ENCODE measurements around the gene PPCDC.

The PPCDC gene

DNA sequence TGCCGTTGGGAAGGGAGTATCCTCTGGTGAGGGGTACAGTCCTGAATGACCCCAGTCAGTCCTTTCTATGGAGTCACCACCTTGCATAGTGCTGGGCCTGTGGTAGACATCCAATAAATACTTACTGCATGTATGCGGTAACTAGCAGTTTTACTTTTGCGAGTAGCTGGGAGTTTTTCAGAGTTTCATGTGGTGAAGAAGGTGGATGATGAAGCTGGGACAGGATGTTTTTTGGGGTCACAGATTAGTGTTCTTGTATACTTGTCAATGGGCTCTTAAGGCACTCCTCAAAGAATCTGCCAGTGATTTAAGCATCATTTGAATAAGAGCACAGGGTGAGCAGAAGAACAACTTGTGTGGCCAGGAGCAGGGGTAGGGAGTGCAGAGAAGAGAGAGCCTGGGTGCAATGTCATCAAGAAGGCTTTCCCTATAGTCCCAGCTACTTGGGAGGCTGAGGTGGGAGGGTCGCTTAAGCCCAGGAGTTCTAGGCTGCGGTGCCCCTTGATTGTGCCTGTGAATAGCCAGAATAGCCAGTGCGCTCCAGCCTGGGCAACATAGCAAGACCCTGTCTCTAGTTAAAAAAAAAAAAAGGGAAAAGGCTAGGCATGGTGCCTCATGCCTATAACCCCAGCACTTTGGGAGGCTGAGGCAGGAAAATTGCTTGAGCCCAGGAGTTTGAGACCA, 22.1 kb downstream of the PPCDC start:
- no peak for DNase-seq

- no peak for DNase-seq
Observed at GRCh38 chr15:75048394-75048793, 25.0 kb downstream of the PPCDC start.

- no peak for DNase-seq
Observed at GRCh38 chr15:75049392-75049791, 26.0 kb downstream of the PPCDC start.

DNA sequence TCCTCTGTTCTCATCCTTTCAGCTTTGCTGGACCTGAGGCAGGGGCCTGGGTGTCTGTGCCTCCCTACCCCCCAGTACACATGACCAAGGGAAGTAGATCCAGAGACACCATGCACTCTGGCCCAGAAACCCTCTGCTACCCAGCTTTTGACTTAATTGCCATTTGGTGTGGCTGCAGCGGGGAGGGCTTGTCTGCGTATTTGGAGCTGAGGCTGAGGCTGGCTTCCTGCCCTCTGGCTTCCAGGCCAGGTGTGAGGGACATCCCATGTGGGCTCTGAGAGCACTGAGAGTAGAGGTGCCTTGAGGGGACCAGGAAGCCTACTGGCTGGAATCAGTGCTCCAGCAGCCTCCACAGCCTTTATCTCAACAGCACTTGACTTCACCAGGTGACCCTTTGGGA, 26.9 kb downstream of the PPCDC start:
- no peak for DNase-seq

GRCh38 chr15:75051191-75051608, 27.8 kb downstream of the PPCDC start:
- no peak for DNase-seq

- DNase-seq = no peak
Observed at GRCh38 chr15:75051711-75052110, 28.3 kb downstream of the PPCDC start.

- DNase-seq = no peak
Observed at GRCh38 chr15:75052972-75053747, 29.8 kb downstream of the PPCDC start.

DNA sequence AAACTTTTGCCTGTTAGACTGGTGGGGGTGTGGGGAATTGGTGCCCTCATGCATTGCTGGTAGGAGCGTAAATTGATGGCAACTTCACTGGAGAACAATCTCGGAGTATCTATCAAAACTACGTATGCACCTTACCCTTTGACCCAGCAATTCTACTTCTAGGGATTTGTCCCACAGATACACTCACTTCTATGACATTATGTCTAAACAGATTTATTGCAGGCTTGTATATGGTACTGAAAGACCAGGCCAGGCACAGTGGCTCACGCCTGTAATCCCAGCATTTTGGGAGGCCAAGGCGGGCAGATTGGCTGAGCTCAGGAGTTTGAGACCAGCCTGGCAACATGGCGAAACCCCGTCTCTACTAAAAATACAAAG, 30.3 kb downstream of the PPCDC start:
- no peak for DNase-seq

DNA sequence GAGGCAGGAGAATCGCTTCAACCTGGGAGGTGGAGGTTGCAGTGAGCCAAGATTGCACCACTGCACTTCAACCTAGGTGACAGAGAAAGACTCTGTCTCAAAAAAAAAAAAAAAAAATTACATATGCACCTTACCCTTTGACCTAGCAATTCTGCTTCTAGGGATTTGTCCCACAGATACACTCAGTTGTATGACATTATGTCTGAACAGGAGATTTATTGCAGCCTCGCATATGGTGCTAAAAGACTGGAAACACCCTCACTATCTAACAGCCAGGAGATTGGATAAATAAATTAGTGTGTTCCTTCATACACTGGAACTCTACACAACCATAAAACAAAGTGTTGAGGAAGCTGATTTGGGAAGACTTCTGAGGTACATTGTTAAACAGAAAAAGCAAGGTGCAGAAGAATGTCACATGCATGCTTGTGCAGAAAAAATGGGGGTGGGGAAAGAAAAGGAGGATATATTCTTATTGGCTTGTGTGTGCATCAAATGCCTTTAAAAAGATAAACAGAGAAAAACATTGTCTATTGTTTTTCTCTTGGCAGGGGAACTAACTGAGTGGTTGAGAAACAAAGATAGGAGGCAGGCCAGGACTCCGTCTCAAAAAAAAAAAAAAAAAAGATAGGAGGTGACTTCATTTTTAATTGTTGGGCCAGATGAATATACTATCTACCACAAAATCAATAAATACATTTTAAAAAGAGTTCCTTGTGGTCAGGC, 30.9 kb downstream of the PPCDC start:
- DNase-seq = no peak

- no peak for DNase-seq
Observed at GRCh38 chr15:75056036-75056435, 32.6 kb downstream of the PPCDC start.

DNA sequence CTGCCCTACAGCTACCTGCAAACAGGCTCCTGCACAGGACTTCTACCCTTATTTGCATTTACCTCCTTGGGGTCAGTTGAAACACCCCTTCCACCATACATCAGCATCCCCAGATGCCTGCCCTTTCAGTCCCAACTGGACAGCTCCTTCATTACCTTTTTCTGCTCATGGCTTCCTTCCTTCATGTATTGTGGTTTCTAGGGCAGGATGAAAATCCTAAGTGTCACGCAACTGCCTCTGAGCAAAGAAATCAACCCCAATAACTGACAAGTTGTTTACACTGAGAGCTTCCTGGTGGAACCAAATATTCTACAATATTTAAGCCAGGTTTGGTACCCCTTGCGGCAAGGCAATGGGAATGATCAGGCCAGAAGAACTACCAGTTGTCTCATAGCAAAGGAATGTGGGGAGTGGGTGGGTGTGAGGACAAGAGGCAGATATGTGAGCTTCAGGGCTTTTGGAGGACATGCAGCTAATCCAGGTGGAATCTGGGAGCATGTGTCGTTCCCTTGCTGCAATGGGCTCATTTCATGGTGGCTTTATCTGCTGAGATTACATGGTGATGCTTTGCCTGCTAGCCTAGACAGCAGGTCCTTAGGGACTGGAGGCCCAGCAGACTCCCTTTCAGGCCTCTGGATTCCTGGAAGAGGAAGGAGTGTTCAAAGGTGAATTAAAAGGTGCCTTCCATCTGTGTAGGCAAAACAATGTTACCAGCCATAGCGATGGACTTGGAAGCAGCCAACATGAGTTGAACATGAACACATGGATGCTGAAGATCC, 34.9 kb downstream of the PPCDC start:
- no peak for DNase-seq

DNA sequence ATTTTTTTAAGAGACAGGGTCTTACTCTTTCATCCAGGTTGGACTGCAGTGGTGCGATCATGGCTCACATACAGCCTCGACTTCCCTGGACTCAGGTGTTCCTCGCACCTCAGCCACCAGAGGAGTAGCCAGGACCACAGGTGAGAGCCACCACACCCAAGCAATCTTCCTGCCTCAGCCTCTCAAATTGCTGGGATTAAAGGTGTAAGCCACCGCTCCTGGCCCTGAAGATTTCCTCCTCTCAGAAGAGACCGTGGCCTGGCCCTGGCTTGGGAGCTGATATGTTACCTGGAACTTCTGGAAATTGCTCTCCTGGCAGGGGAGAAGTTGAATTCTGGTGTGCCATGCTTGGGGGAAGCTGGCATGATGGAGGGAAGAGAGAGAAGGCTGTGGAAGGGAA, 36.2 kb downstream of the PPCDC start:
- DNase-seq = no peak

- no peak for DNase-seq
Observed at GRCh38 chr15:75061272-75061671, 37.9 kb downstream of the PPCDC start.

GRCh38 chr15:75062706-75063105, 39.3 kb downstream of the PPCDC start:
- no peak for DNase-seq

DNA sequence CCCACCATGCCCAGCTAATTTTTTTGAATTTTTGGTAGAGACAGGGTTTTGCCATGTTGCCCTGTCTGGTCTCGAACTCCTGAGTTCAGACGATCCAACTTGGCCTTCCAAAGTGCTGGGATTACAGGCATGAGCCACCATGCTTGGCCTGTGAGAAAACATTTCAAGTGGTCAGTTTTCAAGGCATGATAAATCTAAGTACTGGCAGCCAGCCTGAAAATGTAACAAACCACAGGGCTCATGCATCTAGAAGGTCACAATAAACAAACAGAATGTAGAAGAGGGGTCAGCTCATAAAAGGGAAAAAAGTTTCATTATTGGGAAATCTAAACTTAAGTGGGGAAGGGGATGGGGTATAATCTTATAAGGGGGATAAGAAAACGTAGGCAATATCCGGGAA, 39.9 kb downstream of the PPCDC start:
- no peak for DNase-seq

- DNase-seq = no peak
Observed at GRCh38 chr15:75063889-75064288, 40.5 kb downstream of the PPCDC start.

GRCh38 chr15:75064846-75065245, 41.5 kb downstream of the PPCDC start:
- no peak for DNase-seq

DNA sequence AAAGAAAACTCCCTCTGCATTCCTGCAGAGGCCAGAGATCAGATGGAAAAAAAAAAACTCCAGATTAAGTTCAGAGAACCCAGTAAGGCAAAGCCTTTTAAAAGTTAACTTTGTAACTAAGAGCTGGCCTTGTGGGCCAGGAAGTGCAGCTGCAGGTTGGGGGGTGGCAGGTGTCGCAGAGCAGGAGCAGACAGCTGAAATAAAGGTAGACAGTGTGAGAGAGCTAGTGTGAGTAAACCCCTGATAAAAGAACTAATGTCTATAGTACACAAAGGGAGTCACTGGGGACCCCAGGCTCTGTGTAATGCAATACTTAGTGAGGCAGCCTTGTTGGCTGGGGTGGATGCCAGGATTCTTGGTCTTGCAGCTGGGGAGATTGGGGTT, 42.1 kb downstream of the PPCDC start:
- no peak for DNase-seq

DNA sequence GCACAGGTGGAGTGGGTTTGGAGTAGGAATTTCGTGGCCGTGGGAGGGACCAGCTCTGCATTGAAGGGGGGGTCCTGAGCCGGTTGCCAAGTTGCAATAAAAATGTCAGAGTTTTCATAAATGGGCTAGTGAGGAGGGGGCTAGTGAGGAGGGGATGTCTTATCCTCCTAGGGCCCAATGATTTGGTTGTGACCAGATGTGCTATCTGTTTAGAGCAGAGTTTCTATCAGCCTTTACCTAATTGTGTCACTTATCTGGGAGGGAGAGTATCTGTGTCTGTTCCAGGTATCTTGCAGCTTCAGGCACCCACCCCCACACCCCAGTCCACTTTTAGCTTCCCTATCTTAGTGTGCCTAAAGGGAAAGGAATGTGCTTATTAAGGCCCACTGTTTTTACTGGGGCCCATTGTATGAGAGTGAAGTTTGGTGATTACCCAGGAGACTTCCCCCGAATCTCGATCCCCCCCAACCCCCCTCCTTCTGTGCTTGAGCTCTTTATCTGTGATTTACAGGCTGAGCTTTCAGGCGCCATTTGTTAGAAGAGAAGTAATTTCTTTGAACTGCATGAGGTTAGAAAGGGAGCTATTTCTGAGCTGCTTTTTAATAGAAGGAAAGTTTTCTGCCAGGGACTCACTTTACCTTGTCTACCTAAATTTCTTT, 42.6 kb downstream of the PPCDC start:
- no peak for DNase-seq

DNA sequence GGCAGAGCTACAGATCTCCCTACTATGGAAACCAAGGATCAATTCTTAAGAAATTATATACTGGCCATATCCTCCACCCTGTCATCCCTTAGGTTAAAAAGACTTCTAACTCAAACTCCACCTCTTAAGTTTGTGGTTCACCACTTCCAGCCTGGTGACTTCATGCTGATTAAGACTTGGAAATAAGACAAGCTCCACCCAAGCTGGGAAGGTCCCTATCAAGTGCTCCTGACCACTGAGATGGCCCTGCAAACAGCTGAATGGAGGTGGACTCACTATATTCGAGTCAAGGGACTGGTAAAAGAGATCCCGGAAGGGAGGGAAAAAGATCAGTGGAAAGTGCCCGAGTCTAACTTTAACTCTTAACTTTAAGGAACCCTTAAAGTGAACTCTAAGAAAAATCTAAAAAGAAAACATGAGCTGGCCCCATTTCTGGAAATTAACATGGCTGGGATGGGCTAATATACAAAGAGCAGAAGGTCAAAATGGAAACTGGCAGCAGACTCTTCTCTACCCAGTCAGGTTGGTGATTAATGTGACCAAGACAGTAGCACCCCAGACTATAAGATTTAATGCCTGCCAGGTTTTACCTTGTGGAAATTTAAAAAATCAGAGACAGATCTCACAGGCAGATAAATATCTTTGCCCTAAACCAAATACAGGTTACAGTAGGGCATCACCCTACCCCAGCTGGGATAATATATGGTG, 43.9 kb downstream of the PPCDC start:
- peak; percentile 14 to 17 for DNase-seq

DNA sequence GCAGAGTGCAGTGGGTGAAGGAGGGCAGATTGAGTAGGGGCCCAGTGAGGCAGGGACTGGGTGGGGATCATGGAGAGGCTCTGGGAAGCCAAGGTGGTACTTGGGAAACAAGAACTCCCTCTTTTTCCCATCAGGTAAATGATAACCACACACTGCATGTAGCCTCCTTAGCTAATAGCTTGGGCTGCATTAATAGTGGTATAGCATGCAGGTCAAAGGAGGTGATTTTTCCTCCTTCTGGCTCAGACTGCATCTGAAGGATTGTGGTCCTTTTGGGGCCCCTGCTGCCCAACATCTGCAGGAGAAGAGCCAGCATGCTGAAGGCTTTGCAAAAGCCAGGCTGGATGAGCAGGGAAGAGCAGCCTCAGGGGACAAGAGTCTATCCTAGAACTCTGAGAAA, 45.4 kb downstream of the PPCDC start:
- DNase-seq = no peak

All from activated CD4-positive, alpha-beta T cell treated with anti-CD3 and anti-CD28 coated beads for 4 hours (primary cell).